ENCODE measurements around the gene TMEM255B.

GRCh38 chr13:113732961-113733950, 25.8 kb upstream of the TMEM255B start:
- TF ChIP-seq NR2C2 (CRISPR knock-in tag; IDR thresholded peaks at IDR 0.05) = no peak
- TF ChIP-seq, protein P1, sequence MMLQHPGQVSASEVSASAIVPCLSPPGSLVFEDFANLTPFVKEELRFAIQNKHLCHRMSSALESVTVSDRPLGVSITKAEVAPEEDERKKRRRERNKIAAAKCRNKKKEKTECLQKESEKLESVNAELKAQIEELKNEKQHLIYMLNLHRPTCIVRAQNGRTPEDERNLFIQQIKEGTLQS (CRISPR knock-in tag; conservative IDR thresholded peaks at IDR 0.05) = no peak
- TF ChIP-seq, protein P2, sequence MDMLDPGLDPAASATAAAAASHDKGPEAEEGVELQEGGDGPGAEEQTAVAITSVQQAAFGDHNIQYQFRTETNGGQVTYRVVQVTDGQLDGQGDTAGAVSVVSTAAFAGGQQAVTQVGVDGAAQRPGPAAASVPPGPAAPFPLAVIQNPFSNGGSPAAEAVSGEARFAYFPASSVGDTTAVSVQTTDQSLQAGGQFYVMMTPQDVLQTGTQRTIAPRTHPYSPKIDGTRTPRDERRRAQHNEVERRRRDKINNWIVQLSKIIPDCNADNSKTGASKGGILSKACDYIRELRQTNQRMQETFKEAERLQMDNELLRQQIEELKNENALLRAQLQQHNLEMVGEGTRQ (CRISPR knock-in tag; IDR thresholded peaks at IDR 0.05) = no peak
